Measurements from ENCODE around the gene VGLL2. TPM values are rescaled to one million over a fixed set of nuclear protein-coding genes. Genes with fewer than 3 reads are reported as not detected.
A peak's percentile ranks its signal among the peaks of the same experiment; 100 is the strongest.
"Not testable (repeated sequence)": the region's sequence is repeated elsewhere in the genome, so short reads cannot be mapped to it uniquely, and the experiment has no call there.

VGLL2 gene
- not detected in 2 replicates for total RNA-seq (2014; rRNA removed; shearing (Covaris generic))
- 0.16 TPM in 1 of 2 replicates, not detected in the other for polyA plus RNA-seq (2015; cell fraction: cytosol; rRNA removed)
- not detected in 2 replicates for polyA plus RNA-seq (2015; cell fraction: nucleus; rRNA removed)

DNA sequence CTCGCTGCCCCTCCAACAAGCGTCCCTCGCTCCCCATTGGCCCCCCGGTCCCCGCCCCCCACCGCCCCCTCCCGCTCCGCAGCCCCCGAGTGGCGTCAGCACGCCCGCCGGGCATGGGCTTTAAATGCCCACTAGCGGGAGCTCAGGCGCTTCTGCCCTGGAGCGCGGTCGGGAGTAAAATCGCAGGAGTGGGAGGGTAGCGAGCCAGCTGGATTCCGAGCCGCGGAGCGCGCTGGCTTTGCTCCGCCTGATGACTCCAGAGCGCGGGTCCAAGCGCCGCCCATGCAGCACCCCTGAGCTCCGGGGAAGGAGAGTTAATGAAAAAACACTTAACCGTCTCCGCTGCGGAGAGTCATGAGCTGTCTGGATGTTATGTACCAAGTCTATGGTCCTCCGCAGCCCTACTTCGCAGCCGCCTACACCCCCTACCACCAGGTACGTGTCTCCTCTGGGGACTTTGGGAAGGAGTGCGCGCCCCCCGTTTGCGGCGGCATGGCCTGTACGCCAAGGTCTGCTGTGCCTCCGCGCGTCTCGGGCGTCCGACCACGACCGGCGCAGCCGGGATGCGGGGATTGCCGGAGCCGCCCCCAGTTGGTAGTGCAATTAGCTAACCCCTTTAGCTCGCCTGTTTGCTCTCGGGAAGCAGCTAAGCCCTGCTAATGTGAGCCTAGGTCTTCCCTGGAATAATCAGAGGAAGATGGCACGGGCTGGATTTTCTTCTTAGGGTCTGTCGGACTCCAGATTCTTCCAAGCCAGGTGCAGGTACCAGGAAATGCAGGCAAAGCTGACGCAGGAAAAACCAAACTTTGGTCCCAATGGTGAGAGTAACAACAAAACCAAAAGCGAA is at the start of gene VGLL2:
Gene VGLL2 (plus strand): TSS at position 149 of the 847 bp plus-strand sequence. CDS start 206 bp downstream, at position 355.
- DNase-seq (ENCODE audit: low read depth): peak; percentile 45

DNA sequence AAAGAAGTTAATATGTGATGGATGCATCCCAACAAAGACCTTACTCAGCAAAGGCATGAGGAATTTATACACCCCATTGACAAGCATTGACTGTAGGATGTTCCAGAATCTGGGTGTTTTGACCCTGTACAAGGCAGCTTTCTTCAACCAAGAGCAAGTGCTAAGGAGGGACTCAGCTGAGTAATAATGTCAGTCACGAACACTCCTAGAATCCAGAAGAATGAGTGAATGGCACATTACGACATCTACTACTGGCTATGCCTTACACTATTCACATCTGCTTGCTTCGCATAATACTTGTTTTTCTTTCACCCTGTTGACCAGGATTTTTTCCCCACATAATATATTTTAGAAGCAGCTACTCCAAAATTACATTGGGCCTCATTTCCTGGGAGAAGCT is 42.5 kb upstream of the VGLL2 start:
- no peak for DNase-seq (ENCODE audit: low read depth)

GRCh38 chr6:117226778-117227177 is 38.6 kb upstream of the VGLL2 start:
- no peak for DNase-seq (ENCODE audit: low read depth)

- no peak for DNase-seq (ENCODE audit: low read depth)
Observed at GRCh38 chr6:117227245-117227962, 38.0 kb upstream of the VGLL2 start.

DNA sequence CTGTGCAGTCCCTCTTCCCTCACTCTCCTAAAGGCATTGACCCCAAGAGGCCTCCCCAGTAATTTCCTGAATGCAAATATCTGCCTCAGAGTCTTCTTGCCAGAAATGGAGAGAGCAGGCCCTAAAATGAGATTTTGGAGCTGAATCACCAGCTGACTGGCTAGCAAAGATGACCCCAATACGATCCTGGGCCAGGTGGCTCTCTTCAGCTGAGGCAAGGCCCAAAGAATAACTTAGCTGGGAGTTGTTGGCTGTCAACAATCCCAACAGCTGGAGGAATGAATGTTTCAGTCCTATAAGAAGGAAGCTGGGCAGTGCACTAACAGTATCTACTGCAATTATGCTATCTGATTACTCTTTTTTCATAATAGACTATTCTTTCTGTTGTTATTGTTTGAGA is 37.2 kb upstream of the VGLL2 start:
- DNase-seq (ENCODE audit: low read depth): no peak

GRCh38 chr6:117229870-117230269 is 35.5 kb upstream of the VGLL2 start:
- no peak for DNase-seq (ENCODE audit: low read depth)

DNA sequence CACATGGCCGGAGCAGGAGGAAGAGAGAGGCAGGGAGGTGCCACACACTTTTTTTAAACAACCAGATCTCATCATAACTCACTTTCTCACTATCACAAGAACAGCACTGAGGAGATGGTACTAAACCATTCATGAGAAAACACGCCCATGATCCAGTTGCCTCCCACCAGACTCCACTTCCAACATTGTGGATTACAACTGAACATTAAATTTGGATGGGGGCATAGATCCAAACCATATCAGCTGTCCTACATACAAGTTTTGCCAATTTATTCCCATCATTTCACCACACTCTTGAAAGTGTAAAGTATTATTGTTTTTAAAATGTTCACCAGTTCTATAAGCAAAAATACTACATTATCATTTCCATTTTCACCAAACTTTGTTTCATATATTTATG is 33.9 kb upstream of the VGLL2 start:
- no peak for DNase-seq (ENCODE audit: low read depth)

GRCh38 chr6:117232196-117232595 is 33.2 kb upstream of the VGLL2 start:
- peak; percentile 33 for DNase-seq (ENCODE audit: low read depth)

DNA sequence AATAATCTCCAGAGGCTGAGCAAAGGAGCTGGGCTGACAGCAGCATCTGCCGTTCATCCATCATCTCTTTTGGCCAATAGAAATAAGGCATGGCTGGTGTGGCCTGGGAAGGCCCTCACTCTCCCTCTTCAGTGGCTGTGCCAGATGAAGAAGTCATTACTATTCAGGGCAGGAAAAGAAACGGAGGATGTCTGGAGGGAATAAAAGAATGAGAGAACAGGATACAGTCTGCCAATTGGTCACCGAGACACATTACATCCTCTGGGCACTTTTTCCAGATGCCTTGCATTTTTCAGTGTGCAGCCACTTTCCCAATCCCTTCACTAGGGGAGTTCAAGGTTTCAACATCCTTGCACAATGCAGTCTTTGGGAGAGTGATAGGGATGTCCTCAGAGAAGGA is 32.2 kb upstream of the VGLL2 start:
- DNase-seq (ENCODE audit: low read depth): no peak

DNA sequence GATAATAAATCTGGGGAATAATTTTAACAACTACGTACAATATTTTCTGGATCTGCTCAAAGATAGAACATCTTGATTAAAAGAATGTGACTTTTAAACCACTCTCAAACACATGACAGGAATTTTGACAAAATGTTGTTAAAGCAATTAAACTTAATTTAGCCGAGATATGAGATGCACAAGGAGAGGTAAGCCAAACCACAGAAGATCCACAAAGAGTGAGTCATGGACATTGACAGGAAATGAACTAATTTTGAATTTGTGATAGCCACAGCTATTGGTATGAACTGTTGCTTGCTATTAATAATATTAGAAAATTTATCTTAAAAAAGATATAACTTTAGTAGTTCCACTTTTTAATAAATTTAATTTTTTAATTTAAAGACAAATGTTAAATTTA is 27.8 kb upstream of the VGLL2 start:
- peak; percentile 67 for DNase-seq (ENCODE audit: low read depth)

- DNase-seq (ENCODE audit: low read depth): not testable (repeated sequence)
Observed at GRCh38 chr6:117244571-117244970, 20.8 kb upstream of the VGLL2 start.

- DNase-seq (ENCODE audit: low read depth): not testable (repeated sequence)
Observed at GRCh38 chr6:117244979-117245378, 20.4 kb upstream of the VGLL2 start.

GRCh38 chr6:117253785-117254184 is 11.6 kb upstream of the VGLL2 start:
- DNase-seq (ENCODE audit: low read depth): no peak

DNA sequence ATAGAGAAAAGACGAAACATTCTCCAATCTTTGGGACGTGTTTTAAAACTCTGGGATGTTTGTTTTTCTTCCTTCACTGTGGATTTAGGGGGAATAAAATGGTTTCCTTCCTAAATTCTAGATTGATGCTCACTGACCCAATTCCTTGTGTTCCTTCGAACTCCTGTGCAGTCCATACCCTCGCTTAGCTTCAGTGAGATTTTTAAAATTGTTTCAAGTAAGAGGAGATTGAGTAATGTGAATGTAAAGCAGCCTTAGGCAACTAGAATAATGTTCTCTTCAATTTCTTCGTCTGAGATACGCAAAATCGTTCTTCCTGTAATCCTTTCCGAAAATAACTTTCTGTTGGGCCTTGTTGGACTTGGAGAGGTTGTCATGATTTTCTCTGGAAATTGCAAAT is 2.6 kb upstream of the VGLL2 start:
- no peak for DNase-seq (ENCODE audit: low read depth)

DNA sequence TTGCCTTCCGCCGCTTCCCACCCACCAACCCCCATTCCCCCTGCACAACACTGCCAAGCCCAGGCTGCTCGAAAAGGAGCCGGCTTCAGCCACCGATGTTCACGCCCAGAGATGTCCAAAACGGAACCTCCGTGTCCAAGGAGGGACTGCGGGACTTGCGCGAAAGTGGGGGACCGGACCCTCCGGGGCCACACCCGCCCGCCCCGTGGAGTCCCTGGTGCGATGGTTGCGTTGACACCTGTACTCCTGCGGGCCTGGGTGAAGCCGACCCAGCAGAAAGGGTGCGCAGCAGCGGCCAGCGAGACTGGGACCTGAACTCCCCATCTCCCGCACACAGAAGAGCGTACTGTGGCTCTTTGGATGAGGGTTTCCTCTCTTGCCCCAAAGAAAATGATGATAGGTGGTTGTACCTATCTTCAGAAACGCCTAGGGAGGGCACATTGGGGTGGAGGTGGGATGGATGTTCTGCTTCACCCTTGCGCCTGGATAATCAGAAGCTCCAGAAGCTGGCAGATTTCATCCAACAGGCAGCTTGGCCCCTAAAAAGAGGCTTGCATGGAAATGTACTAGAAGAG is 1.9 kb upstream of the VGLL2 start:
- DNase-seq (ENCODE audit: low read depth): no peak

DNA sequence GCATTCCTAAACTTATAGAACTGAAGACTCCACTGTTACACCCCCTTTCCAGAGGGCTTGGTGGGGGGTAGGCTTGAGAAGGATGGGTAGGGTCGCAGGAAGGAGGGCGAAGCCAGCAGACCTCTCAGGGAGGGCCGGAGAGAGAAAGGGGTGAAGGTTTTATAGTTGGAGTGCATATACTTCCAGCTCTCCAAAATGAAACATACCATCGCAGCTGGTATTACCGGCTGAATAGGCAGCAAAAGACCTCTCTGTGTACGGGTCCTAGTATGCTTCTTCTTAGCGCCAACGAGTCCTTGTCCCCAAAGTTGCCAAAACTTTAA is 1.0 kb upstream of the VGLL2 start:
- no peak for DNase-seq (ENCODE audit: low read depth)

DNA sequence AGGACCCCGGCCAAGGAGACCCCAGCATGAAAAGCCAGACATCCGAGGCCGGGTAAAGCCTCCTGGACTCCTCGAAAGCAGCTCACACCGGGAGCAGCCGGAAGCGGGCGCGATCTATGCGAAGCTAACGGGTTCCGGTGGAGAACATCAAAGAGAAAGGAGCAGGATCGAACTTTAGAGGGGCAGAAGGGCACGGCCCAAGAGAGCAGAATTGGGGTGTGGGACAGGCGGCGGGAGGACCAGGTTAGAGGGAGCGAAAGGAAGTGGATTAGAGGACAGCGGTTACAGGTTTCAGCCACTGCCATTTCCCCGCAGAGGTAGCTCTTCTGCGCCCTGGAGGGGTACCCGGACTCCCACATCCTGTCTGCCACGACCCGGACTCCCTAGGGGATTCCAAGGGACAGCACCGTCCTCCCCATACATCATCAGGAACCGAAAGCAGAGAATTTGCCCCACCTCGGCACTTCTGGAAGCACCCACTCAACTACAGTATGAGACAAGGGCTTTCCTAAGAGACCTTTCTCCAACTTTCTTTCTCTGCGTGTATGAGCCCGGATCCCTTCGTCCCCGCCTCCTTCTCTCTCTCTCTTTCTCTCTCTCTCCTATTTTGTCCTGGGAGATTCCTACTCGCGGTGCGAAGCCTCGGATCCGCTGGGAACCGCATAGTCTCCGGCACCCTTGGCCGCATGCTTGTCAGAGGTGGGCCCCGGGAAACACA is 507 bp upstream of the VGLL2 start:
- no peak for DNase-seq (ENCODE audit: low read depth)

DNA sequence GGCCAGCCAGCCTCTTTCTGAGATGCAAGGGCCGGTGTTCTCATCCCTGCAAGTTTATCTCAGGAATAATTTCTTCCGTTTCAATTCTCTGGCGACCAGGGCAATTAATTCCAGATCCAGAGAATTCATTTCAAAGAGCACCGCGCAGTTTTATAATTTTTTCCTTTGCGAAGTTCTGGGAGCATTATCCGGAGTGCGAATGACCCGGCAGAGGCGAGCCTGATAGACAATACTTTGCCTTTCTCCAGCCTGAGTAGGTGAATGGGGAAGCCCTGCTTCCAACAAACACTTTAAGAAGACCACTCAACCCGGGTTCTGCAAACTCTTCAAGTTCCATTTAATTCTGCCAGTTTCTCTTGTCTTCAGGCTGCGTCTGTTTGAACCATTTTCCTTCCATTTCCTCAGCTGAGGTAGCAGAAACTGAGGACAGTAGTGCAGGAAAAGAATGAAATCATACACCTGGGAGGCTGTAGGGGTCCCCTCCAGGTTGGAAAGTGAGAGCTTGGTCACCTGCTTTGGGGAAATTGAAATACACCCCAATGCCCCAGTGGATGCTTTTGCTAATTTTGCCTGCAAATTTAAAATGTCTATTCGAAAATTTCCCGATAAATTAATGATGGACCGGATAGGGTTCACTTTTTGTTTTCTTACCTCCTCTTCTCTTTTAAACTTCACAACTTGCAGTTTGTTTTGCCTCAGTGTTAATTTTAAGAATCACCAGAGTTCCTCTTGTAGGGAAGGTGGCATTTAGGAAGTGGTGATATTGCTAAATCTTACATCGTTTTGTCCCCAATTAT is 1.1 kb downstream of the VGLL2 start:
- no peak for DNase-seq (ENCODE audit: low read depth)

GRCh38 chr6:117267054-117267347 is 1.6 kb downstream of the VGLL2 start:
- DNase-seq (ENCODE audit: low read depth): no peak

GRCh38 chr6:117267766-117268534 is 2.6 kb downstream of the VGLL2 start:
- no peak for DNase-seq (ENCODE audit: low read depth)
